Activated T-helper 2 cell treated with anti-CD3 and anti-CD28 coated beads, Interferon-gamma antibody, Interleukin-2, Interleukin-4, amounts not matched to agents 10 μg/mL and 5 μg/mL and 100 μg/mL, durations not matched to agents 14 hours and 24 hours and 36 hours (primary cell): ENCODE results near the gene MTARC2. TPM values are rescaled to one million over a fixed set of nuclear protein-coding genes. Genes with fewer than 3 reads are reported as not detected.

Experiments
- DNase-seq: peaks from one replicate; pipeline ENCODE4 v3.0.0; 2021; ENCODE audit warnings: low spot score
- H3K27ac Mint-ChIP-seq: one replicate; pipeline ENCODE4 v1.8.0; 2021; ENCODE audit warnings: mixed read lengths
- H3K27me3 Mint-ChIP-seq: one replicate; pipeline ENCODE4 v1.8.0; 2021; ENCODE audit warnings: low read depth, mixed read lengths
- H3K36me3 Mint-ChIP-seq: one replicate; pipeline ENCODE4 v1.8.0; 2021; ENCODE audit warnings: low read depth, mixed read lengths
- H3K4me1 Mint-ChIP-seq: one replicate; pipeline ENCODE4 v1.8.0; 2021; ENCODE audit warnings: low read depth, mixed read lengths
- H3K4me3 Mint-ChIP-seq: one replicate; pipeline ENCODE4 v1.8.0; 2021; ENCODE audit warnings: low read depth, mild to moderate bottlenecking, moderate library complexity, mixed read lengths
- H3K9me3 Mint-ChIP-seq: one replicate; pipeline ENCODE4 v1.8.0; 2021; ENCODE audit warnings: mixed read lengths
- intact Hi-C: fragments of 100-400 bp; cut with micrococcal nuclease; formaldehyde crosslinking; loops from one replicate; pipeline ENCODE4 v1.15.1; 2023
- total RNA-seq: library from RNA; stranded (reverse); gene quantifications from 2 replicates; pipeline ENCODE4 v1.2.3, GENCODE V29; 2022

The MTARC2 gene
- total RNA-seq, 1 donor from 2014 or later, result not detected

DNA sequence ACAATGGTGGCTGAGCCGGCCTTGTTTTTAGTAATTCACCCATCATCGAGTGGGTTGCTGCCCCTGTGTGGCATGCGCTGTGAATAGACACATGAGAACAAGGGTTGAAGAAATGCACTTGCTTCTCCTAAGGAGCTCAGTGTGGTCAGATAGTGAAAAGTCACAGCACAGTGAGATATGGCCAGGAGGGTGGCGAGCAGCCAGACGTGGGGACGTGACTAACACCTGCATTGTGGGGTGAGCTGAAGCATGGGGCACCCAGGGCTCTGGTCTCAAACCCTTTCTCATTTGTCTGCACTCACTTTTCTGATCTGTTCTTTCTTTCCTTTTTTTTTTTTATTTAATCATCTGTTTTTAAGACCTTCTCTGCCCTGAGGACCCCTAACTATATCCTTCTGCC lies 52.1 kb downstream of the MTARC2 start:
- DNase-seq, result no peak
- H3K4me1 Mint-ChIP-seq, result no peaks in the 10 kb centered on the region
- no peak overlapping the region for H3K4me3 Mint-ChIP-seq
- H3K27me3 Mint-ChIP-seq, result no peaks in the 10 kb centered on the region
- no peak overlapping the region for H3K27ac Mint-ChIP-seq
- H3K36me3 Mint-ChIP-seq, result no peaks in the 10 kb centered on the region
- intact Hi-C loops, result no loop called here
- no peaks in the 10 kb centered on the region for H3K9me3 Mint-ChIP-seq

DNA sequence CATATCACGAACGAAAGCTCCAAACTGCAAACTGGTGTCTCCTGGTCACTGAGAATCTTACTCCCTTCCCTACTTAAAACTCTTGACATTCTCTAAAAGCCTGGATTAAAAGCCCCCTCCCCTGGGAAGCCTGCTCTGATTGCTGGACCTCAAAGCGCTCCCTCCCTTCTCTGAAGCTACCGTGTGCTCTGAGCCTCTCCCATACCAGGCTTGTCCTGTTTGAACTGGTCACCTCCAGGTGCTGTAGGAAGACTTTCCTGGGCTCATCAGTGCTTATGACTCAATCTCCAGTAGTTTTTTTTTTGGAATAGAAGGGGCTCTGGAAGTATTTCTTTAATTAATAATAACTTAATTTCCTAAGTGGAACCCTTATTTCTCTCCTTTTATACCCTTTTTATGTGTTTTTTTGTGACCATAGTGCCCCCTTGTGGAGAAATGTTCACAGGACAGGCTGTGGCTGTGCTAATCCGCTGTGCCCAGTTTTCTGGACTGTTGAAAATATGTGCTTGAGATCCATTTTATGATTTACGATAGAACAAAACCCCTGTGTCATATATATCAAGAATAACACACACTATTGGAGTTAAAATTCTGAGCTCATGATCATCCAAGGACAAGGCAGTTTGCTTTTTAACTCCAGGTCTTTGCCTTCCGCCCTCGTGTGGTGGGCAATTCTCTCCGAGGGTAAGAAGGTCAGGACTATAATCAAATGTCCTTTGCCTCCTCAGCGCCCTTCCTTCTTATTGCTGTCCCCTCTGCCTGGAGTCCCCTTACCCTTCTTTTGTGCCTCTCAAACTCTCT lies 55.5 kb downstream of the MTARC2 start:
- H3K9me3 Mint-ChIP-seq, result no peaks in the 10 kb centered on the region
- no peak overlapping the region for H3K27ac Mint-ChIP-seq
- H3K4me1 Mint-ChIP-seq, result no peaks in the 10 kb centered on the region
- no peak for DNase-seq
- no peaks in the 10 kb centered on the region for H3K27me3 Mint-ChIP-seq
- intact Hi-C loops, result no loop called here
- no peaks in the 10 kb centered on the region for H3K36me3 Mint-ChIP-seq
- H3K4me3 Mint-ChIP-seq, result no peak overlapping the region

DNA sequence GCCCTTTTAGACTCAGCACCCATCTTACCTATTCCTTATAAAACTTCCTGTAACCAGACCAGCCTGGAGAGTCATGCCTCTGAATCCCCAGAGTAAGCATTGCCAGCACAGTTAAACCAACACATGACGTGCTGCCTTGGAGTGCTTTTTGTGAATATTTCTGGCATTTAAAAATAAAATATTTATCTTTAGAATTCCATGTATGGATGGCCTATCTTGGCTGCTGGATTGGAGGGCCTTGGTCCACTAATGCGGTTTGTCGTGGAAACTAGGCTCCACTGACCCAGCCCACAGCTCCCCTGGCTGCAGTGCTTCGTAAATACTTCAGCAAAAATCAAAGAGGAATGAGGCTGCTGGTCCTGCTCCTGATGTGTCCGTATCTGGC lies 56.1 kb downstream of the MTARC2 start:
- H3K27ac Mint-ChIP-seq, result no peak overlapping the region
- H3K36me3 Mint-ChIP-seq, result no peaks in the 10 kb centered on the region
- H3K4me1 Mint-ChIP-seq, result no peaks in the 10 kb centered on the region
- intact Hi-C loops, result no loop called here
- H3K4me3 Mint-ChIP-seq, result no peak overlapping the region
- no peaks in the 10 kb centered on the region for H3K9me3 Mint-ChIP-seq
- DNase-seq, result no peak
- no peaks in the 10 kb centered on the region for H3K27me3 Mint-ChIP-seq

DNA sequence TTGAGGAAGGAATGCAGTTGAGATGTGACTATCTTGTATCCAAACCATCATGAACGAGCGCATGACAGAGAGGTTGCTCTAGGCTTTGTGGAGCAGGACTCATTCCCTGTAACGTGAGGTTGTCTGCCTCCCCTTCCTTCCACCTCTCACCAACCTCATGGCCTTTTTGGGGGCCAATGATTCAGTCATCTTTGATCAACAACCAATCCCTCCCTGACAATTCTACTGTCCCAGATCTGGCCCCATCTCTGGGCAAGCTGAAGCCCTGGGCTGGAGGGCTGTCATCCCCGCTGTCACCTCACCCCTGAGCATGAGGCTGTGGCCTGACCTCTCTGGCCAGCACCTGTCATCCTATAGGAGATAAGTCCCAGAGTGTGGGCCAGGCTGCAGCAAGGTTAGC lies 58.3 kb downstream of the MTARC2 start:
- Mint-ChIP-seq H3K4me1 (peaks cover 5% of the 10 kb centered on the region), H3K27ac (no peak overlapping the region), H3K9me3 (no peaks in the 10 kb centered on the region), H3K27me3 (no peaks in the 10 kb centered on the region), H3K4me3 (no peak overlapping the region), H3K36me3 (no peaks in the 10 kb centered on the region)
- intact Hi-C loops, result no loop called here
- DNase-seq, result no peak

DNA sequence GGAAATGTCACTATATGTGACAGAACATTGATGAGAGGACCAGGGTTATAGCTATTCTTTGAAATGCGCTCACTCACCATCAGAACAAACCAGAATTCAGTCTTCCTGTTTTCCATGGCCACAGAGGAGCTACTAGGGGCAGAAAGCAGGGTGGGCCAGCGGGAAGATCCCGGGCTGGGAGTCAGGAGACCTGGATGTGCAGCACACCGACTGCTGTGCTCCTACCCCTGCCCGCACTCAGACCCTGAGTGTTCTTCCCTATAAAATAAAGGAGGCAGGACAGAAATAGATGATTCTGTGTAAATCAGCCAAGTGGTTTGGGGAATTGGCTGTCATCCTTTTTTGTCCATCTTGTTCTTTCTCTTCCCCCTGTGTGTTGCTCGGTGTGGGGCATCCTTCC lies 59.6 kb downstream of the MTARC2 start:
- no peak overlapping the region for H3K27ac Mint-ChIP-seq
- H3K36me3 Mint-ChIP-seq, result no peaks in the 10 kb centered on the region
- DNase-seq, result no peak
- intact Hi-C loops, result no loop called here
- H3K4me3 Mint-ChIP-seq, result no peak overlapping the region
- H3K9me3 Mint-ChIP-seq, result no peaks in the 10 kb centered on the region
- peaks cover 5% of the 10 kb centered on the region for H3K4me1 Mint-ChIP-seq
- H3K27me3 Mint-ChIP-seq, result no peaks in the 10 kb centered on the region

DNA sequence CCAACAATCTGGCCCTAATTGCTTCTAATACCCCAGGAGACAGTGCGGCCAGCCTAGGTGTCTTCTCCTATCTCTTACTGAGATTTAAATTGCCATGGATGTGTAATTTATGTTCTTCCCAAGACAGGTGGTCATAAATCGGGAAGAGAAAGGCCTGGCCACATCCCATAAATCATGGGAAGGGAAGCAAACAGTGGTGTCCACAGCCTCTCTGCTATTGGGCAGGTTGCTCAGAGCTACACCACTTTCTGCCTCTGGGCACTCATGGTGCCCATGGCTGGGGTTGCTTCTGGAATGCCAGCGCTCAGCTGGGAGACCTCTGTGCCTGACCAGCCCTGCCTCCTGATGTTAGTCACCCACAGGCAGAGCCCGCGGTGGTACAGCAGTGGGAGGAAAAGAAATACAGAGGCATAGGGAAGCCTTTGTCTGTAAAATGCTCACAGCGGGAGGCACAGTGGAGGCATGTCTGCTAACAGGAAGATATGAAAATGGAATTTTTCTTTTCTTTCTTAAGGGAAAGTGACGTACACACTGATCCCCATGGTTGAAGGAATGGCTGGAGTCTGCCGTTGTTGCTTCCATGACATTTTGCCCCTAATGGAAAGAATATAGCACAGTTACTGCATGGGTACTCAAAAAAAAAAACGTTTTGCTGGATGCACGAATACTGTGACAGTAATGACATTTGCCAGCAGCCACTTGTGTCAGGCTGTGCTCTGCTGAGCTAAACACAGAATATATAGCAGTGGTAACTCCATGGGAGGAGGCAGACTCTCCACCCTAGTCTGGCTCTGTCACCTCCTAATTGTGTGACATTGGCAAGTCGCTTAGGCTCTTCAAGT lies 60.4 kb downstream of the MTARC2 start:
- no peaks in the 10 kb centered on the region for H3K9me3 Mint-ChIP-seq
- H3K27ac Mint-ChIP-seq, result no peak overlapping the region
- H3K4me1 Mint-ChIP-seq, result peaks cover 5% of the 10 kb centered on the region
- H3K27me3 Mint-ChIP-seq, result no peaks in the 10 kb centered on the region
- intact Hi-C loops, result no loop called here
- H3K36me3 Mint-ChIP-seq, result no peaks in the 10 kb centered on the region
- no peak overlapping the region for H3K4me3 Mint-ChIP-seq
- DNase-seq, result no peak

DNA sequence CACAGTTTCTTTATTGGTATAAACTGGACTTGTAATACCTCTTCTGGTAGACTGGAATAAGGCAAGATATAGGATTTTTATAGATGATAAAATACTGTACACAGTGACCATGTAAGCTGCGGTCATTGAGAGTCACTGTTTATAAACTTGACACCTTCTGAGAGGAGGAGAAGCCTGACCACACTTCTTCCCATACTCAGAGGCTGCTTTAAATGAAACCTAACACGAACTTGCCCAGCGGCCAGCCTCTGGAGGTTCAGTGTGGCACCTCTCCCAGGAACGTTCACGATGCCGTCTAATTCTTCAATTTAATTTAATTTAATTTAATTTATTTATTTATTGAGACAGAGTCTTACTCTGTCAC lies 61.0 kb downstream of the MTARC2 start:
- H3K9me3 Mint-ChIP-seq, result no peaks in the 10 kb centered on the region
- H3K36me3 Mint-ChIP-seq, result no peaks in the 10 kb centered on the region
- H3K27me3 Mint-ChIP-seq, result no peaks in the 10 kb centered on the region
- no peak for DNase-seq
- no peak overlapping the region for H3K27ac Mint-ChIP-seq
- intact Hi-C loops, result no loop called here
- H3K4me1 Mint-ChIP-seq, result peaks cover 5% of the 10 kb centered on the region
- H3K4me3 Mint-ChIP-seq, result no peak overlapping the region

DNA sequence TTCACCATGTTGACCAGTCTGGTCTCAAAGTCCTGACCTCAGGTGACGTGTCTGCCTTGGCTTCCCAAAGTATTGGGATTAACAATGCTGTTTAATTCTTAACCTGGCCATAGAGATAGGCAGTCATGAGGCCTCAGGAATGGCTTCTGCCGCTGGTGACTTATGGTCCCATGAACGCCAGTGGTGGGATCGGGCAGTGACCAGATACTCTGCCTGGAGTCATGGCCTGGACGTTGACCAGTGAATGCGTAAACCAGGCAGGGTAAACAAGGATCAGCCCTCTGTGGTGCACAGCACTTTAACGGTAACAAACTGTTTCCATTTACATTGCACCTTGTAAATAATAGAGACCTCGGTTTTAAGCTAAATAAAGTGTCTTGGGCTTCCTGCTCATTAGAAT lies 61.6 kb downstream of the MTARC2 start:
- Mint-ChIP-seq H3K27ac (no peak overlapping the region), H3K4me1 (peaks cover 5% of the 10 kb centered on the region), H3K27me3 (no peaks in the 10 kb centered on the region), H3K36me3 (no peaks in the 10 kb centered on the region), H3K4me3 (no peak overlapping the region), H3K9me3 (no peaks in the 10 kb centered on the region)
- DNase-seq, result no peak
- intact Hi-C loops, result loop anchor here (1.0 kb wide), 3 partner anchors 394 to 1646 kb away; no protein-coding TSS in a partner anchor

DNA sequence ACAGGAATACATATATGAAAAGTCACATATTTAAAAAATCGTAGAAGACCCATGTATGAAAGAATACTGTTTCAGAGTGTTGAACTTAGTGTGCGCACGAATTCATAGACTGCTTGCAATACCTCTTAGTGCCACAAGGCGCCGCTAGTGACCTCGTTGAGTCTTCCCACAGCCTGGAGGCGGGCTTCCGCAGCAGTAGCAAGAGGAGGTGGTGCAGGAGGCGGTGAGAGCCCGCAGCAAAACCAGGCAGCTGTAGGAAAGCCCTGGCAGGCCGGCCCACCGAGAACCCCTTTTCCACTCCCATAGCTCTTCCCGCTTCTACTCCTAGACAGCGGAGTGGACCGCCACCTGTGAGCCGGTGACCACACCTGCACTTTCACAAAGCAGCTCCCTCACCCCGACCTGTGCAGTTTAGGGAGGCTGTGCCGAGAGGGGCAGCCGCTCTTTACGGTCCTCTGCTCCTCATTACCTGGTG lies 62.1 kb downstream of the MTARC2 start:
- peaks cover 5% of the 10 kb centered on the region for H3K4me1 Mint-ChIP-seq
- H3K27me3 Mint-ChIP-seq, result no peaks in the 10 kb centered on the region
- H3K9me3 Mint-ChIP-seq, result no peaks in the 10 kb centered on the region
- intact Hi-C loops, result loop anchor here (1.0 kb wide), 3 partner anchors 393 to 1645 kb away; no protein-coding TSS in a partner anchor
- peak overlapping the region; percentile 30 for H3K4me3 Mint-ChIP-seq
- peak; percentile 53 for DNase-seq
- no peak overlapping the region for H3K27ac Mint-ChIP-seq
- H3K36me3 Mint-ChIP-seq, result no peaks in the 10 kb centered on the region

DNA sequence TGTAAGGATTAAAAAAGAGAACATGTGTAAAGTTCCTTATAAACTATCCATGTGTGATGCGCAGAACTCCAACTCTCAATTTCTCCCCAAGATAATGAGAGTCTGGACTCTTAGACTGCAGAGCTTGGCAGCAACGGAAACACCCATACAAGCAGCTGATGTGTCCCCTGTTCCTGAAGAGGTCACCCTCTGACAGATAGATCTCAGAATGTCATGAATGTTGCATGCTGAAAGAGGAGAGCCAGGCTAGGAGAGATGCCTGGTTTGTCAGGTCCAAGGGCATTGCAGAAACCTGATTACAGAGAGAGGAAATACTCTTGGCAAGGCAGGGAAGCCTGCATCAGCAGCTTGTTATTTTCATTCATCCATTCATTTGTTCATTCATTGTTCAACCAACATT lies 62.8 kb downstream of the MTARC2 start:
- Mint-ChIP-seq H3K9me3 (no peaks in the 10 kb centered on the region), H3K4me1 (peaks cover 5% of the 10 kb centered on the region), H3K36me3 (no peaks in the 10 kb centered on the region), H3K4me3 (no peak overlapping the region), H3K27me3 (no peaks in the 10 kb centered on the region), H3K27ac (no peak overlapping the region)
- no peak for DNase-seq
- intact Hi-C loops, result loop anchor here (1.0 kb wide), 3 partner anchors 392 to 1644 kb away; no protein-coding TSS in a partner anchor

DNA sequence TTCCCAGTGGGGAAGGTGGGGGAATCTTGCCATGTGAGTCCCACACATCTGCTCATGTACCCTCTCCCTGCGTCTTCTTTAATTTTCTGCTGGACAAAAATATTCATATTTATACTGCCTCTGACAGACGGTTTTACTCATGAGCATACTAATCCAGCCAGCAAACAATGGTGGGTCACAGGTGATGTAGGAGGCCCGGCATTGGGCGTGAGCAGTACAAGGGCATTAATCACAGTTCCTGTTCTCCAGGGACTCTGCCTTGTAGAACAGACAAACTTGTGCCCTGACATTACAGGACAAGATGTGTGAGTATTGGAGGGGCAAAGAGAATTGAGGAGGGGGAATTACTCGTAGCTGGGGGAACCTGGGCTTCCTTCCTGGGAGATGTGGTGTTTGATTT lies 63.6 kb downstream of the MTARC2 start:
- Mint-ChIP-seq H3K4me3 (no peak overlapping the region), H3K27me3 (no peaks in the 10 kb centered on the region), H3K4me1 (peaks cover 5% of the 10 kb centered on the region), H3K27ac (no peak overlapping the region), H3K36me3 (no peaks in the 10 kb centered on the region), H3K9me3 (no peaks in the 10 kb centered on the region)
- intact Hi-C loops, result no loop called here
- DNase-seq, result no peak

DNA sequence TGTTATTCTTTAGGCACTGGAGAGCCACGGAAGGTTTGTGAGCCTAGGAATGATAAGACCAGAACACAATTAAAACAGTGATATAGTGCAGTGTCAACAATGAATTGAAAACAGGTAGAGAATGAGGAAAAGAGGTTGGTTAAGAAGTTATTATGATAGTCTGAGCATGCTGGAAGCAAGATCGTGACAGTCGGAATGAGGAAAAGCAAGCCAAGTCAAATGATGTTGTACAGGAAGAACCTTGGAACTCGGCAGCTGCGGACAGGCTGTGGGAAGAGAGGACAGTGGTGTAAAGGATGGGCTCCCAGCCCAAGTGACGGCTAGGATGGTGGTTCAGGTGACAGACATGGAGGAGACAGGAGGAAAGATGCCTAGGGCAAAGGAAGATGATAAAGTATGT lies 64.2 kb downstream of the MTARC2 start:
- Mint-ChIP-seq H3K4me3 (no peak overlapping the region), H3K36me3 (no peaks in the 10 kb centered on the region), H3K27me3 (no peaks in the 10 kb centered on the region), H3K9me3 (no peaks in the 10 kb centered on the region), H3K4me1 (peaks cover 5% of the 10 kb centered on the region), H3K27ac (no peak overlapping the region)
- intact Hi-C loops, result no loop called here
- DNase-seq, result no peak

DNA sequence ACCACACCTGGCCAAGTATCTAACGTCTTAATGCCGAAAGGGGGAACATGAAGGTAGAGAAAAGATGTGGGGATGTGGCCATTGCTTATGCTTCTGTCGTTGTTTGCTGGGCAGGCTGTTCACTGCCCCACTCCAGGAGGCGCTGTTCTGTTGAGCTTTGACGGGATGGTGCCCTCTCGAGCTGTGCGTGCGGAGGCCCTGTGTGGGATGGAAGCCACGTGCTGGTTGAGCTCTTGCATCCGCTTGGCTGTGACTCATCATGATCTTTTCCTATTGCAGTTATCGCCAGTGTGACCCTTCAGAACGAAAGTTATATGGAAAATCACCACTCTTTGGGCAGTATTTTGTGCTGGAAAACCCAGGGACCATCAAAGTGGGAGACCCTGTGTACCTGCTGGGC lies 64.9 kb downstream of the MTARC2 start:
- no peak overlapping the region for H3K4me3 Mint-ChIP-seq
- no peak overlapping the region for H3K27ac Mint-ChIP-seq
- no peaks in the 10 kb centered on the region for H3K27me3 Mint-ChIP-seq
- no peaks in the 10 kb centered on the region for H3K9me3 Mint-ChIP-seq
- H3K4me1 Mint-ChIP-seq, result peaks cover 5% of the 10 kb centered on the region
- no peaks in the 10 kb centered on the region for H3K36me3 Mint-ChIP-seq
- intact Hi-C loops, result no loop called here
- DNase-seq, result no peak
